Dendritic cell treated with granulocyte-macrophage colony-stimulating factor and Interleukin-4, amounts not matched to agents 40 ng/mL and 50 ng/mL, for 4 days (primary cell): ENCODE data around the gene NCOA6.
A peak's percentile ranks its signal among the peaks of the same experiment; 100 is the strongest.
"Not testable (repeated sequence)": the region's sequence is repeated elsewhere in the genome, so short reads cannot be mapped to it uniquely, and the experiment has no call there.

ENCODE experiments used
- H3K27ac Mint-ChIP-seq: one replicate; pipeline ENCODE4 v1.8.0; 2022; ENCODE audit warnings: mild to moderate bottlenecking, mixed read lengths
- H3K27me3 Mint-ChIP-seq: one replicate; pipeline ENCODE4 v1.8.0; 2022; ENCODE audit warnings: mild to moderate bottlenecking, mixed read lengths
- H3K36me3 Mint-ChIP-seq: one replicate; pipeline ENCODE4 v1.8.0; 2022; ENCODE audit warnings: low read depth, mixed read lengths
- H3K4me1 Mint-ChIP-seq: one replicate; pipeline ENCODE4 v1.8.0; 2022; ENCODE audit warnings: low read depth, mixed read lengths
- H3K4me3 Mint-ChIP-seq: one replicate; pipeline ENCODE4 v1.8.0; 2022; ENCODE audit warnings: mild to moderate bottlenecking, moderate library complexity, mixed read lengths
- H3K9me3 Mint-ChIP-seq: one replicate; pipeline ENCODE4 v1.8.0; 2022; ENCODE audit warnings: mixed read lengths
- intact Hi-C: fragments of 100-400 bp; cut with micrococcal nuclease; formaldehyde crosslinking; loops from one replicate; pipeline ENCODE4 v1.15.0; 2022

The NCOA6 gene

GRCh38 chr20:34817072-34817471, 8.4 kb downstream of the NCOA6 start:
- Mint-ChIP-seq H3K9me3 (no peaks in the 10 kb centered on the region), H3K36me3 (peaks cover 11% of the 10 kb centered on the region), H3K27me3 (no peaks in the 10 kb centered on the region), H3K4me1 (peaks cover 37% of the 10 kb centered on the region), H3K27ac (no peak overlapping the region), H3K4me3 (no peak overlapping the region)
- intact Hi-C loops: no loop called here

GRCh38 chr20:34815636-34816035, 9.8 kb downstream of the NCOA6 start:
- Mint-ChIP-seq H3K9me3 (no peaks in the 10 kb centered on the region), H3K27me3 (no peaks in the 10 kb centered on the region), H3K27ac (no peak overlapping the region), H3K4me3 (no peak overlapping the region), H3K4me1 (peaks cover 28% of the 10 kb centered on the region), H3K36me3 (no peaks in the 10 kb centered on the region)
- intact Hi-C loops: no loop called here

DNA sequence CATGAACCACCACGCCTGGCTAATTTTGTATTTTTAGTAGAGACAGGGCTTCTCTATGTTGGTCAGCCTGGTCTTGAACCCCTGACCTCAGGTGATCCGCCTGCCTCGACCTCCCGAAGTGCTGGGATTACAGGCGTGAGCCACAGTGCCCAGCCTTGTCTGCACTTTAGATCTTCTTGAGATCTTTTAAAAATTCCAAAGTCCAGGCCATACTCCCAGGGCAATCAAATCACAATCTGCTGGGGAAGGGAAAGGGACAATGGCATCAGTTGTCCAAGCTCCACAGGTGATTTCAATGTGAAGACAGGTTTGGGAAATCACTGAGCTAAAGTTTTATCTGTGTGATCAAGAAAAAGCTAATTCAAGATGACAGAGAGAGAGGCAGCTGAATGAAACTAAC, 16.9 kb downstream of the NCOA6 start:
- H3K27ac Mint-ChIP-seq: no peak overlapping the region
- no peak overlapping the region for H3K4me3 Mint-ChIP-seq
- intact Hi-C loops: no loop called here
- H3K4me1 Mint-ChIP-seq: peaks cover 28% of the 10 kb centered on the region
- H3K9me3 Mint-ChIP-seq: no peaks in the 10 kb centered on the region
- no peaks in the 10 kb centered on the region for H3K27me3 Mint-ChIP-seq
- H3K36me3 Mint-ChIP-seq: peaks cover 5% of the 10 kb centered on the region

DNA sequence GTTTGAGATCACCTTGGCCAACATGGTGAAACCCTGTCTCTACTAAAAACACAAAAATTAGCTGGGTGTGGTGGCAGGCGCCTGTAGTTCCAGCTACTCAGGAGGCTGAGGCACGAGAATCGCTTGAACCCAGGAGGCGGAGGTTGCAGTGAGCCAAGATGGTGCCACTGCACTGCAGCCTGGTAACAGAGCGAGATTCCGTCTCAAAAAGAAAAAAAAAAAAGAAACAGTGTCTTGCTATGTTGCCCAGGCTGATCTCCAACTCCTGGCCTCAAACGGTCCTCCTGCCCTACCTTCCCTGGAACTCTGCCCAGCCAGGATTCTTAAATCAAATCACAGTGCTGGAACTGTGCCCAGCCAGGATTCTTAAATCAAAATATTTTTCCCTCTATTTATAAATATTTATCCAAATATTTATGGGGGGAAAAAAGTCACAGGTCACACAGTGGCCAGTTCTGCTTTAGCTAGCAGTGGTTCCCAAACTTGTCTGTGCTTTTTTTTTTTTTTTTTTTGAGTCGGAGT, 17.4 kb downstream of the NCOA6 start:
- H3K4me3 Mint-ChIP-seq, H3K27ac Mint-ChIP-seq, intact Hi-C loops, H3K27me3 Mint-ChIP-seq, H3K9me3 Mint-ChIP-seq: not testable (repeated sequence)
- H3K4me1 Mint-ChIP-seq: peaks cover 28% of the 10 kb centered on the region
- H3K36me3 Mint-ChIP-seq: peaks cover 11% of the 10 kb centered on the region

- intact Hi-C loops: no loop called here
- H3K4me1 Mint-ChIP-seq: peaks cover 28% of the 10 kb centered on the region
- no peak overlapping the region for H3K4me3 Mint-ChIP-seq
- no peaks in the 10 kb centered on the region for H3K27me3 Mint-ChIP-seq
- H3K9me3 Mint-ChIP-seq: no peaks in the 10 kb centered on the region
- peaks cover 28% of the 10 kb centered on the region for H3K36me3 Mint-ChIP-seq
- H3K27ac Mint-ChIP-seq: peak overlapping the region; percentile 37
These were observed 19.2 kb downstream of the NCOA6 start for GRCh38 chr20:34806255-34806654.

GRCh38 chr20:34798871-34799270, 26.6 kb downstream of the NCOA6 start:
- intact Hi-C loops: no loop called here
- Mint-ChIP-seq H3K4me3 (no peak overlapping the region), H3K36me3 (peaks cover 30% of the 10 kb centered on the region), H3K9me3 (no peaks in the 10 kb centered on the region), H3K4me1 (peaks cover 15% of the 10 kb centered on the region), H3K27ac (no peak overlapping the region), H3K27me3 (no peaks in the 10 kb centered on the region)

DNA sequence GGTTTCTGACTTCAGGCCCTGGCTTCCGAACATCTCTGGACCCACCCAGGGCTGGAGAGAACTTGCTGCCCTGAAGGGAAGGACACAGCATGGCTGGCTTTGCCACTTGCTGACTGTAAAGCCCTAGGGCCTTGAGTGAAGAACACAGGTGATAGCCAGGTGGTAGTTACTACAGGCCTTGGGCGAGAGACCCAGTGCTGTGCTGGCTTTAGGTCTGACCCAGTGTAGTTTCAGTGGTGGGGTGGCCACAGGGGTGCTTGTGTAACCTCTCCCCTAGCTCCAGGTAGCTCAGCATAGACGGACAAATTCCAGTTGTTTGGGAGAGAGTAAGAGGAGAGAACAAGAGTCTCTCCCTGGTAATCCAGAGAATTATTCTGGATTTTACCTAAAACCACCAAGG, 27.1 kb downstream of the NCOA6 start:
- H3K9me3 Mint-ChIP-seq: no peaks in the 10 kb centered on the region
- no peak overlapping the region for H3K27ac Mint-ChIP-seq
- H3K4me1 Mint-ChIP-seq: peaks cover 15% of the 10 kb centered on the region
- no peaks in the 10 kb centered on the region for H3K27me3 Mint-ChIP-seq
- peaks cover 24% of the 10 kb centered on the region for H3K36me3 Mint-ChIP-seq
- no peak overlapping the region for H3K4me3 Mint-ChIP-seq
- intact Hi-C loops: no loop called here

- H3K27ac Mint-ChIP-seq: no peak overlapping the region
- H3K4me1 Mint-ChIP-seq: peaks cover 19% of the 10 kb centered on the region
- H3K4me3 Mint-ChIP-seq: no peak overlapping the region
- H3K27me3 Mint-ChIP-seq: no peaks in the 10 kb centered on the region
- no peaks in the 10 kb centered on the region for H3K9me3 Mint-ChIP-seq
- intact Hi-C loops: no loop called here
- peaks cover 14% of the 10 kb centered on the region for H3K36me3 Mint-ChIP-seq
These were observed 28.1 kb downstream of the NCOA6 start for GRCh38 chr20:34797012-34797995.

- Mint-ChIP-seq H3K4me3 (no peak overlapping the region), H3K36me3 (peaks cover 25% of the 10 kb centered on the region), H3K27me3 (no peaks in the 10 kb centered on the region), H3K9me3 (no peaks in the 10 kb centered on the region), H3K27ac (no peak overlapping the region), H3K4me1 (peaks cover 6% of the 10 kb centered on the region)
- intact Hi-C loops: no loop called here
These were observed 31.4 kb downstream of the NCOA6 start for GRCh38 chr20:34794006-34794585.

DNA sequence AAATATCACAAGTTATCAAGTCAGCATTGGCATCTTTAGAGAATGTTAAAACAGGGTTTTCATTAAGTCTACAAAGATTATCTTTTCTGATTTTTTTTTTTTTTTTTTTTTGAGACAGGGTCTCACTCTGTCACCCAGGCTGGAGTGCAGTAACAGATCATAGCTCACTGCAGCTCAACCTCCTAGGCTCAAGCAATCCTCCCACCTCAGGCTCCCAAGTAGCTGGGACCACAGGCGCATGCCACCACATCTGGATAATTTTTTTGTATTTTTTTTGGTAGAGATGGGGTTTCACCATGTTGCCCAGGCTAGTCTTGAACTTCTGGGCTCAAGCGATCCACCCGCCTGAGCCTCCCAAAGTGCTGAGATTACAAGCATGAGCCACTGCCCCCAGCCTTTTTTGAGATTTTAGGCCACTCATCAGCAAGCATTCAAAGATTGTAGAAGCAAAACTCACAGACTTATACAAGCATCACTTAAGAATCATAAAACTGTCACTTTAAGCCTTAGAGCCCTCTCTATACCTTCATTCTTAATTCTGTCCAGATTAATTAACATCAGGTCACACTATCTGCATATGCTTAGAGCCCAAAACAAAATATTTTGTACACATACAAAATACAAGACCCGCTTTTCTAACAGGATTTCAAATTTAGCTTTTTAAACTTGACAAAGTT, 32.6 kb downstream of the NCOA6 start:
- Mint-ChIP-seq H3K4me3 (no peak overlapping the region), H3K4me1 (peaks cover 6% of the 10 kb centered on the region), H3K27me3 (no peaks in the 10 kb centered on the region), H3K36me3 (peaks cover 33% of the 10 kb centered on the region), H3K9me3 (no peaks in the 10 kb centered on the region), H3K27ac (no peak overlapping the region)
- intact Hi-C loops: no loop called here

- intact Hi-C loops: no loop called here
- Mint-ChIP-seq H3K9me3 (no peaks in the 10 kb centered on the region), H3K4me1 (peaks cover 6% of the 10 kb centered on the region), H3K27me3 (no peaks in the 10 kb centered on the region), H3K36me3 (peaks cover 41% of the 10 kb centered on the region), H3K27ac (no peak overlapping the region), H3K4me3 (no peak overlapping the region)
These were observed 34.0 kb downstream of the NCOA6 start for GRCh38 chr20:34791289-34792020.

GRCh38 chr20:34781220-34781619, 44.2 kb downstream of the NCOA6 start:
- intact Hi-C loops: no loop called here

DNA sequence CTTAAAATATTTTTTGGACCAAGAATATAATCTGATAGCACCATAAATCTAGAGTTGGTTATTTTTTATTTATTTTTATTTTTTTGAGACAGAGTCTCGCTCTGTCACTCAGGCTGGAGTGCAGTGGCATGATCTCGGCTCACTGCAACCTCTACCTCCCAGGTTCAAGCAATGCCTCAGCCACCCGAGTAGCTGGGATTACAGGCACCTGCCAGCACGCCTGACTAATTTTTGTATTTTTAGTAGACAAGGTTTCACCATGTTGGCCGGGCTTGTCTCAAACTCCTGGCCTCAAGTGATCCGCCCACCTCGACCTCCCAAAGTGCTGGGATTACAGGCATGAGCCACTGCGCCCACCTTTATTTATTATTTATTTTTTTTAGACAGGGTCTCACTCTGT, 45.2 kb downstream of the NCOA6 start:
- H3K4me3 Mint-ChIP-seq, H3K27ac Mint-ChIP-seq, H3K4me1 Mint-ChIP-seq, intact Hi-C loops, H3K27me3 Mint-ChIP-seq, H3K9me3 Mint-ChIP-seq: not testable (repeated sequence)
- peaks cover 62% of the 10 kb centered on the region for H3K36me3 Mint-ChIP-seq

More at GRCh38 chr20:34781220-34781619, 44.2 kb downstream of the NCOA6 start:
- no peaks in the 10 kb centered on the region for H3K4me1 Mint-ChIP-seq
- H3K9me3 Mint-ChIP-seq: no peaks in the 10 kb centered on the region
- H3K4me3 Mint-ChIP-seq: no peak overlapping the region
- no peak overlapping the region for H3K27ac Mint-ChIP-seq
- peaks cover 57% of the 10 kb centered on the region for H3K36me3 Mint-ChIP-seq
- H3K27me3 Mint-ChIP-seq: no peaks in the 10 kb centered on the region
